Measurements from ENCODE around the gene TADA2B. TPM values are rescaled to one million over a fixed set of nuclear protein-coding genes. Genes with fewer than 3 reads are reported as not detected.

TADA2B gene
- total RNA-seq, 1 experiment from 2014 or later, result 29.5 TPM

DNA sequence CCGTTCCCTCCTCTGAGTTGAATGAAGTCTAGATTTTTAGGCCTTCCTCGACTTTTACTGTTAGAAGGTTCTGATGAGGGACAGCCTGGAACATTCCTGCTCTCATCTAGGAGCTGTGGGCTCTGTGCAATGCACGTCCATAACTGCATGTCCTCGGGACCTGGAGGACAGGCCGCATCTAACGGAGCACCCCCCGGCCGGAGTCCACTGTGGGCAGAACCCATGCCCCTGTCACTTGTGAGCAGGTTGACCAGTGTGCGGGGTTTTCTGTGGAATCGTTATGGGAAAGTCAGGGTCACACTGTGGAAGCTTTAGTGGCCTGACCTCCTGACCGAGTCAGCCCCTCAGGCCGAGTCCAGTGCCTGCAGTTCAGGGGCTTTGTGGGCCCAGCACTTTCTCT, 19.3 kb upstream of the TADA2B start:
- no peak for DNase-seq (ENCODE audit: unreplicated experiment)
- no peaks in the 10 kb centered on the region for H3K27me3 Mint-ChIP-seq (ENCODE audit: insufficient read depth, unreplicated experiment)
- POLR2A ChIA-PET, result interaction anchor here (1.5 to 4.3 kb wide), 2 partner anchors 19 to 37 kb away, joined by 7 to 41 read pairs; no protein-coding TSS in a partner anchor

DNA sequence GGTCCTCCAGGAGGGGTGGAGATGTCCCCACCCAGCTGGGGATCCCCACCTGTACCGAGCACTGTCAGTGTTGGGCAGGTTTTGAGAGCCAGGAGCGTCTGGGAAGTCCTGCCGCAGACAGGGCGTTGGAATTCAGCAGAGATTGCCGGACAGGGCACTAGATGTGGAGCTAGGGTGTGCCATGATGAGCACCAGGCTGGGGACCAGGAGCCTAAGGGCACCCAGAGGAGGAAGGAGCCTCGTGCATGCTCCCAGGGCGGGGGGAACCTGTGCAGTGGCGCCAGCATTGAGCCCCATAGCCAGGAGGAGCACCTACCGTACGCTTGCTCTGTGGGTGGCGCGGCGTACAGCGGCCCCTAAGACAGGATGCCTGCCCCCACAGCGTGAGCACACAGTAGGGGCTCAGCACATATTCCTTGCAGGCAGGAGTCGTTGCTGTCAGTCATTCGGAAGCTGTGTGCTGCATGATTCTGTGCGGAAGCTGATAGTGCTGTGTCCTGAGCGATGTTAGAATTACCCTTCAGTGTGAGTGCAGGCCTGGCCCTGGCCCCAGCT, 18.8 kb upstream of the TADA2B start:
- Mint-ChIP-seq H3K27me3 (ENCODE audit: insufficient read depth, unreplicated experiment) (no peaks in the 10 kb centered on the region), H3K27ac (ENCODE audit: low read depth, unreplicated experiment) (peak overlapping the region; percentile 35), H3K36me3 (ENCODE audit: insufficient read depth, unreplicated experiment) (peaks cover 65% of the 10 kb centered on the region), H3K9me3 (ENCODE audit: unreplicated experiment) (no peaks in the 10 kb centered on the region), H3K4me3 (ENCODE audit: unreplicated experiment) (no peak overlapping the region), H3K4me1 (ENCODE audit: insufficient read depth, unreplicated experiment) (peaks cover 11% of the 10 kb centered on the region)
- CTCF ChIA-PET, result interaction anchor here (0.6 to 1.4 kb wide), 3 partner anchors 17 to 801 kb away, joined by 3 to 4 read pairs (median 3); no protein-coding TSS in a partner anchor
- TF ChIP-seq, protein P1, sequence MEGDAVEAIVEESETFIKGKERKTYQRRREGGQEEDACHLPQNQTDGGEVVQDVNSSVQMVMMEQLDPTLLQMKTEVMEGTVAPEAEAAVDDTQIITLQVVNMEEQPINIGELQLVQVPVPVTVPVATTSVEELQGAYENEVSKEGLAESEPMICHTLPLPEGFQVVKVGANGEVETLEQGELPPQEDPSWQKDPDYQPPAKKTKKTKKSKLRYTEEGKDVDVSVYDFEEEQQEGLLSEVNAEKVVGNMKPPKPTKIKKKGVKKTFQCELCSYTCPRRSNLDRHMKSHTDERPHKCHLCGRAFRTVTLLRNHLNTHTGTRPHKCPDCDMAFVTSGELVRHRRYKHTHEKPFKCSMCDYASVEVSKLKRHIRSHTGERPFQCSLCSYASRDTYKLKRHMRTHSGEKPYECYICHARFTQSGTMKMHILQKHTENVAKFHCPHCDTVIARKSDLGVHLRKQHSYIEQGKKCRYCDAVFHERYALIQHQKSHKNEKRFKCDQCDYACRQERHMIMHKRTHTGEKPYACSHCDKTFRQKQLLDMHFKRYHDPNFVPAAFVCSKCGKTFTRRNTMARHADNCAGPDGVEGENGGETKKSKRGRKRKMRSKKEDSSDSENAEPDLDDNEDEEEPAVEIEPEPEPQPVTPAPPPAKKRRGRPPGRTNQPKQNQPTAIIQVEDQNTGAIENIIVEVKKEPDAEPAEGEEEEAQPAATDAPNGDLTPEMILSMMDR (IDR thresholded peaks at IDR 0.05; ENCODE audit: unreplicated experiment), result no peak
- POLR2A ChIA-PET, result interaction anchor here (0.7 kb wide), 1 partner anchor 43 kb away, joined by 3 read pairs; the partner anchor contains the start of gene GRPEL1
- BruUV-seq (replicated peaks), result no TSS peak
- no peak for DNase-seq (ENCODE audit: unreplicated experiment)
- intact Hi-C loops (cut with micrococcal nuclease), result no loop called here

More for the DNA sequence above, 19.3 kb upstream of the TADA2B start:
- H3K36me3 Mint-ChIP-seq (ENCODE audit: insufficient read depth, unreplicated experiment), result peaks cover 65% of the 10 kb centered on the region
- H3K4me1 Mint-ChIP-seq (ENCODE audit: insufficient read depth, unreplicated experiment), result peaks cover 11% of the 10 kb centered on the region
- no peaks in the 10 kb centered on the region for H3K9me3 Mint-ChIP-seq (ENCODE audit: unreplicated experiment)
- TF ChIP-seq, protein P1 (IDR thresholded peaks at IDR 0.05; ENCODE audit: unreplicated experiment), result no peak
- H3K27ac Mint-ChIP-seq (ENCODE audit: low read depth, unreplicated experiment), result peak overlapping the region; percentile 35
- intact Hi-C loops (cut with micrococcal nuclease), result no loop called here
- no TSS peak for BruUV-seq (replicated peaks)
- H3K4me3 Mint-ChIP-seq (ENCODE audit: unreplicated experiment), result no peak overlapping the region
- CTCF ChIA-PET, result interaction anchor here (0.7 to 1.4 kb wide), 3 partner anchors 18 to 800 kb away, joined by 3 to 4 read pairs (median 3); no protein-coding TSS in a partner anchor

DNA sequence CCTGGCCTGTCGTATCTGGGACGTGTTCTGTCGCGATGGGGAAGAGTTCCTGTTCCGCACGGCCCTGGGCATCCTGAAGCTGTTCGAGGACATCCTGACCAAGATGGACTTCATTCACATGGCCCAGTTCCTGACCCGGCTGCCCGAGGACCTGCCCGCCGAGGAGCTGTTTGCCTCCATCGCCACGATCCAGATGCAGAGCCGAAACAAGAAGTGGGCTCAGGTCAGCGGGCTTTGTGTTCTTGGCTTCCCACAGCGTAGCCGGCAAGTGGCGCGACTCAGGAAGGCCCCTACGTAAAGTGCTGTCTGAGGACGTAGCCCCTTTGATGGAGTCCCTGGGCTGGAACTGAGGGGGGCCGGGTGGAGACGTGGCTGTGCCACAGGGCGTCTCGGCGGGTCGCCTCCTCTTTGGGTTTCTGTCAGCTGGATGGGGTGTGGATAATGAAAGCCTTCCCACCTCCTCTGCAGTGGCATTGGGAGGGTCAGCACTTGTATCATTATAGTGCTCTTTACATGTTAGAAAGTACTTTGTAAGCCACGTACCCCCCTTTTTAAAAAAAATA, 18.1 kb upstream of the TADA2B start:
- BruUV-seq (replicated peaks), result no TSS peak
- TF ChIP-seq, protein P1 (IDR thresholded peaks at IDR 0.05; ENCODE audit: unreplicated experiment), result no peak
- CTCF ChIA-PET, result interaction anchor here (0.6 kb wide), 2 partner anchors 21 to 63 kb away, joined by 3 read pairs; no protein-coding TSS in a partner anchor
- H3K27me3 Mint-ChIP-seq (ENCODE audit: insufficient read depth, unreplicated experiment), result no peaks in the 10 kb centered on the region
- H3K4me3 Mint-ChIP-seq (ENCODE audit: unreplicated experiment), result no peak overlapping the region
- peaks cover 11% of the 10 kb centered on the region for H3K4me1 Mint-ChIP-seq (ENCODE audit: insufficient read depth, unreplicated experiment)
- H3K27ac Mint-ChIP-seq (ENCODE audit: low read depth, unreplicated experiment), result no peak overlapping the region
- peaks cover 69% of the 10 kb centered on the region for H3K36me3 Mint-ChIP-seq (ENCODE audit: insufficient read depth, unreplicated experiment)
- no peaks in the 10 kb centered on the region for H3K9me3 Mint-ChIP-seq (ENCODE audit: unreplicated experiment)
- POLR2A ChIA-PET, result interaction anchor here (0.7 kb wide), 1 partner anchor 43 kb away, joined by 3 read pairs; the partner anchor contains the start of gene GRPEL1
- intact Hi-C loops (cut with micrococcal nuclease), result no loop called here
- no peak for DNase-seq (ENCODE audit: unreplicated experiment)

DNA sequence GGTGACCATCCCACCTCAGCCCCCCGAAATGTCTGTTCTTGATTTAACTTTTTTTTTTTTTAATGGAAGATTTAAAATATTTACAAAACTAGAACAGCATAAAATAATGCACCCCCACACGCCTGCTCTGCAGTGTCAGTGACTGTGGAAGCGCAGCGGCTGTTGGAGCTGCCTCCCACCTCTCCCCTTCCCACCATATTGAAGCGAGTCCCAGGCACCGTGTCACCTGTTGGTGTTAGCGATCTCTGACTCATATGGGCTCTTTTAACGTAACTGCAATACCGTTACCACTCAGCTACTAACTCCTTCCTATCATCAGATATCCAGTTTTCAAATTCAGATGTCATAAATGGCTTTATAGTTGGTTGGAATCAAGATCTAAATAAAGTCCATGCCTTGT, 17.1 kb upstream of the TADA2B start:
- H3K4me1 Mint-ChIP-seq (ENCODE audit: insufficient read depth, unreplicated experiment), result peaks cover 11% of the 10 kb centered on the region
- H3K9me3 Mint-ChIP-seq (ENCODE audit: unreplicated experiment), result no peaks in the 10 kb centered on the region
- BruUV-seq (replicated peaks), result no TSS peak
- CTCF ChIA-PET, result no interaction called here
- intact Hi-C loops (cut with micrococcal nuclease), result no loop called here
- H3K27me3 Mint-ChIP-seq (ENCODE audit: insufficient read depth, unreplicated experiment), result no peaks in the 10 kb centered on the region
- no peak for DNase-seq (ENCODE audit: unreplicated experiment)
- POLR2A ChIA-PET, result interaction anchor here (0.9 kb wide), 1 partner anchor 14 kb away, joined by 3 read pairs; no protein-coding TSS in a partner anchor
- no peak overlapping the region for H3K4me3 Mint-ChIP-seq (ENCODE audit: unreplicated experiment)
- TF ChIP-seq, protein P1 (IDR thresholded peaks at IDR 0.05; ENCODE audit: unreplicated experiment), result no peak
- H3K27ac Mint-ChIP-seq (ENCODE audit: low read depth, unreplicated experiment), result no peak overlapping the region
- peaks cover 72% of the 10 kb centered on the region for H3K36me3 Mint-ChIP-seq (ENCODE audit: insufficient read depth, unreplicated experiment)
